Caco-2 (cell line): ENCODE measurements around the gene DOCK2. TPM values are rescaled to one million over a fixed set of nuclear protein-coding genes. Genes with fewer than 3 reads are reported as not detected.

Source experiments
- BruUV-seq: library from RNA; stranded (reverse); fragments of 400-500 nt; replicated peaks from 2 replicates; lab custom pipeline; 2021; lab: Mats Ljungman, UMichigan
- CTCF ChIA-PET: fragments of 300-600 bp; sonication (Branson Sonifier 250); formaldehyde crosslinking; loops from one replicate; lab custom pipeline; 2022; ENCODE audit warnings: antibody characterized with exemption; lab: Charles Lee
- POLR2A ChIA-PET: fragments of 300-600 bp; sonication (Branson Sonifier 250); formaldehyde crosslinking; loops from one replicate; lab custom pipeline; 2022; ENCODE audit warnings: antibody characterized with exemption; lab: Charles Lee
- DNase-seq, 2 experiments: peaks; one replicate each; pipeline versions ENCODE4 v3.0.0 to v3.0.0-alpha.2; 2020 to 2022
- H3K27me3 ChIP-seq: replicated peaks from 2 replicates; pipeline ENCODE4 v1.6.0; 2011; ENCODE audit warnings: low read length; ENCODE audit not compliant: control insufficient read depth, insufficient read depth
- H3K36me3 ChIP-seq: 2 replicates; pipeline ENCODE4 v1.5.1; 2011; ENCODE audit warnings: low read length; ENCODE audit not compliant: control insufficient read depth, insufficient read depth
- H3K4me1 ChIP-seq: fragments of 250-450 bp; sonication (Bioruptor Pico); 2 replicates; pipeline ENCODE4 v1.5.1; 2020; ENCODE audit warnings: mild to moderate bottlenecking
- H3K4me3 ChIP-seq: 2 replicates; pipeline ENCODE4 v1.5.1; 2011; ENCODE audit warnings: low read depth, mild to moderate bottlenecking, control low read depth, low read length
- H3K9me3 ChIP-seq: fragments of 250-450 bp; sonication (Bioruptor Pico); 2 replicates; pipeline ENCODE4 v1.5.1; 2020; ENCODE audit warnings: mild to moderate bottlenecking, moderate library complexity
- H3K27ac Mint-ChIP-seq: one replicate; pipeline ENCODE4 v1.8.0; 2022; ENCODE audit warnings: mixed read lengths; ENCODE audit not compliant: unreplicated experiment
- H3K27me3 Mint-ChIP-seq: one replicate; pipeline ENCODE4 v1.8.0; 2022; ENCODE audit warnings: mixed read lengths; ENCODE audit not compliant: insufficient read depth, unreplicated experiment
- H3K36me3 Mint-ChIP-seq: one replicate; pipeline ENCODE4 v1.8.0; 2022; ENCODE audit warnings: mild to moderate bottlenecking, mixed read lengths; ENCODE audit not compliant: insufficient read depth, unreplicated experiment
- H3K4me1 Mint-ChIP-seq: one replicate; pipeline ENCODE4 v1.8.0; 2022; ENCODE audit warnings: low read depth, mixed read lengths; ENCODE audit not compliant: unreplicated experiment
- H3K4me3 Mint-ChIP-seq: one replicate; pipeline ENCODE4 v1.8.0; 2022; ENCODE audit warnings: mild to moderate bottlenecking, moderate library complexity, mixed read lengths; ENCODE audit not compliant: unreplicated experiment
- H3K9me3 Mint-ChIP-seq: one replicate; pipeline ENCODE4 v1.8.0; 2022; ENCODE audit warnings: mixed read lengths; ENCODE audit not compliant: unreplicated experiment
- CTCF ChIP-seq, 2 experiments: fragments of 200-600 bp in 1 of 2; IDR thresholded peaks; 1 replicate in 1 of 2; 2 replicates in 1 of 2; pipeline versions ENCODE4 v1.5.1 to v1.8.0; 2011 to 2022; ENCODE audit warnings: antibody characterized with exemption in 1 of 2, control low read depth in 1 of 2, inconsistent platforms in 1 of 2, low read depth in 1 of 2, low read length in 1 of 2, mild to moderate bottlenecking in 1 of 2, moderate library complexity in 1 of 2; ENCODE audit not compliant: insufficient read depth in 1 of 2, severe bottlenecking in 1 of 2, unreplicated experiment in 1 of 2
- intact Hi-C: fragments of 100-400 bp; cut with micrococcal nuclease; formaldehyde crosslinking; loops from one replicate; pipeline ENCODE4 v1.10.0; 2022; ENCODE audit not compliant: unreplicated experiment
- total RNA-seq: library from RNA; stranded (reverse); gene quantifications from 2 replicates; pipeline ENCODE4 v1.2.3, GENCODE V29; 2022

The DOCK2 gene
- total RNA-seq, 1 experiment from 2014 or later: 0.09 TPM

GRCh38 chr5:169954786-169955185 is 317.7 kb downstream of the DOCK2 start:
- TF ChIP-seq CTCF (IDR thresholded peaks at IDR 0.05; ENCODE audit: insufficient read depth in 1 of 2, low read depth in 1 of 2, low read length in 1 of 2, severe bottlenecking in 1 of 2, unreplicated experiment in 1 of 2): no peak
- Mint-ChIP-seq H3K4me1 (no peaks in the 10 kb centered on the region), H3K4me3 (no peak overlapping the region), H3K9me3 (no peaks in the 10 kb centered on the region), H3K27ac (no peak overlapping the region), H3K27me3 (peaks cover 3% of the 10 kb centered on the region), H3K36me3 (no peaks in the 10 kb centered on the region)
- no peaks in the 10 kb centered on the region for H3K4me1 ChIP-seq
- no peak for DNase-seq
- H3K36me3 ChIP-seq: no peaks in the 10 kb centered on the region
- H3K4me3 ChIP-seq: no peak overlapping the region
- no TSS peak for BruUV-seq
- ChIA-PET POLR2A (no interaction called here), CTCF (no interaction called here)
- intact Hi-C loops: no loop called here
- no peaks in the 10 kb centered on the region for H3K27me3 ChIP-seq
- no peaks in the 10 kb centered on the region for H3K9me3 ChIP-seq

GRCh38 chr5:169956126-169956525 is 319.1 kb downstream of the DOCK2 start:
- Mint-ChIP-seq H3K27me3 (peaks cover 3% of the 10 kb centered on the region), H3K27ac (no peak overlapping the region), H3K4me1 (no peaks in the 10 kb centered on the region), H3K4me3 (no peak overlapping the region), H3K9me3 (no peaks in the 10 kb centered on the region), H3K36me3 (no peaks in the 10 kb centered on the region)
- Histone ChIP-seq H3K4me1 (no peaks in the 10 kb centered on the region), H3K36me3 (no peaks in the 10 kb centered on the region), H3K4me3 (no peak overlapping the region), H3K9me3 (no peaks in the 10 kb centered on the region), H3K27me3 (no peaks in the 10 kb centered on the region)
- no peak for TF ChIP-seq CTCF (IDR thresholded peaks at IDR 0.05; ENCODE audit: insufficient read depth in 1 of 2, low read depth in 1 of 2, low read length in 1 of 2, severe bottlenecking in 1 of 2, unreplicated experiment in 1 of 2)
- BruUV-seq: no TSS peak
- intact Hi-C loops: no loop called here
- DNase-seq: no peak
- POLR2A ChIA-PET: no interaction called here
- CTCF ChIA-PET: interaction anchor here (0.6 to 0.7 kb wide), 2 partner anchors 245 to 255 kb away, joined by 3 to 4 read pairs; no protein-coding TSS in a partner anchor

- intact Hi-C loops: no loop called here
- ChIA-PET POLR2A (no interaction called here), CTCF (no interaction called here)
- Mint-ChIP-seq H3K36me3 (no peaks in the 10 kb centered on the region), H3K4me1 (no peaks in the 10 kb centered on the region), H3K27ac (no peak overlapping the region), H3K4me3 (no peak overlapping the region), H3K9me3 (no peaks in the 10 kb centered on the region), H3K27me3 (peaks cover 3% of the 10 kb centered on the region)
- Histone ChIP-seq H3K27me3 (no peaks in the 10 kb centered on the region), H3K4me1 (no peaks in the 10 kb centered on the region), H3K9me3 (no peaks in the 10 kb centered on the region), H3K36me3 (no peaks in the 10 kb centered on the region), H3K4me3 (no peak overlapping the region)
- TF ChIP-seq CTCF (IDR thresholded peaks at IDR 0.05; ENCODE audit: insufficient read depth in 1 of 2, low read depth in 1 of 2, low read length in 1 of 2, severe bottlenecking in 1 of 2, unreplicated experiment in 1 of 2): no peak
- no peak for DNase-seq
- BruUV-seq: no TSS peak
These were observed 319.7 kb downstream of the DOCK2 start for GRCh38 chr5:169956756-169957155.
